Muscle layer of duodenum (tissue), 2 donors: ENCODE measurements around the gene AKR1C4.

Experiments used
- H3K27ac ChIP-seq: one replicate; pipeline ENCODE4 v1.7.0; 2013; ENCODE audit warnings: mild to moderate bottlenecking, low read length
- H3K27me3 ChIP-seq: one replicate; pipeline ENCODE4 v1.7.0; 2013; ENCODE audit warnings: low read depth, mild to moderate bottlenecking, control low read depth, low read length
- H3K36me3 ChIP-seq, 2 donors: one replicate each; pipeline ENCODE4 v1.7.0; 2013; ENCODE audit warnings: low read length in 2 of 2, control low read depth in 1 of 2, mild to moderate bottlenecking in 1 of 2; ENCODE audit not compliant: insufficient read depth in 2 of 2, control insufficient read depth in 1 of 2
- H3K4me1 ChIP-seq, 2 donors: one replicate each; pipeline ENCODE4 v1.7.0; 2013; ENCODE audit warnings: low read length in 2 of 2, mild to moderate bottlenecking in 2 of 2, control low read depth in 1 of 2, moderate library complexity in 1 of 2; ENCODE audit not compliant: insufficient read depth in 2 of 2, control insufficient read depth in 1 of 2
- H3K4me3 ChIP-seq, 2 donors: one replicate each; pipeline ENCODE4 v1.7.0; 2013; ENCODE audit warnings: low read length in 2 of 2, low read depth in 1 of 2, mild to moderate bottlenecking in 1 of 2
- H3K9me3 ChIP-seq, 2 donors: one replicate each; pipeline ENCODE4 v1.7.0; 2013; ENCODE audit warnings: low read length in 2 of 2, control low read depth in 1 of 2, mild to moderate bottlenecking in 1 of 2; ENCODE audit not compliant: control insufficient read depth in 1 of 2
- donor health status: healthy.

The AKR1C4 gene

GRCh38 chr10:5268234-5268633 lies 71.6 kb downstream of the AKR1C4 start:
- Histone ChIP-seq H3K4me3 (no peak overlapping the region), H3K27me3 (no peaks in the 10 kb centered on the region), H3K27ac (no peak overlapping the region), H3K9me3 (peaks cover 0 to 20% of the 10 kb centered on the region in 2 donors), H3K4me1 (no peaks in the 10 kb centered on the region), H3K36me3 (no peaks in the 10 kb centered on the region)
